Dermis microvascular lymphatic vessel endothelial cell (primary cell): ENCODE results near the gene CRABP1. TPM values are rescaled to one million over a fixed set of nuclear protein-coding genes. Genes with fewer than 3 reads are reported as not detected.
A peak's percentile ranks its signal among the peaks of the same experiment; 100 is the strongest.

Experiments used
- DNase-seq, 2 donors: peaks; one replicate each; pipeline versions ENCODE4 v3.0.0 to v3.0.0-alpha.2; 2010; ENCODE audit warnings: low read depth in 2 of 2
- total RNA-seq: library from RNA; depleted of rRNA; stranded (reverse); fragments of >200 nt; gene quantifications from 2 replicates; pipeline ENCODE4 v1.2.1, GENCODE V29; 2014

CRABP1 gene
- total RNA-seq, 1 donor from 2014 or later, result not detected

GRCh38 chr15:78345396-78346125 lies 5.4 kb downstream of the CRABP1 start:
- DNase-seq, result no peak

- DNase-seq, result peak in 1 of 2 donors; percentile 46
Measured at GRCh38 chr15:78347586-78348543, 7.7 kb downstream of the CRABP1 start.

DNA sequence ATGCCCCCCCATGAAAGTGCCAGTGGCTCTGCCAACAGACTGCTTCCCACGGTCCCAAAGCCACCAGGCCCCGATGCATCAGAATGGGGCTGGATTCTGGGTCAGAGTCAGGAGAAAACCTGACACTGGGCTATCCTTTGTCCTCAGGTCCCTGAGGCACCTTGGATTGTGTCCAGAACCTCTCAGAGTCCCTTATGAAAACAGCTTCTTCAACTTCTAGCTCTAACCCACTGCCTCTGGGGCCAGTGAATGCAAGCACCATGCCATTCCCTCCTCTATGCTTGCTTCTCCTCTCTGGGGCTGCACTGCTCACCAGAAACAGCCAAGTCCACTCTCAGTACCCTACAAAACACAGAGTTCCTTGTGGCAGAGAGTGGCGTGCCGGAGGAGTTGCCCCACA lies 9.9 kb downstream of the CRABP1 start:
- no peak for DNase-seq

- DNase-seq, result no peak
Measured at GRCh38 chr15:78351539-78351938, 11.4 kb downstream of the CRABP1 start.

GRCh38 chr15:78353093-78353492 lies 12.9 kb downstream of the CRABP1 start:
- DNase-seq, result no peak

DNA sequence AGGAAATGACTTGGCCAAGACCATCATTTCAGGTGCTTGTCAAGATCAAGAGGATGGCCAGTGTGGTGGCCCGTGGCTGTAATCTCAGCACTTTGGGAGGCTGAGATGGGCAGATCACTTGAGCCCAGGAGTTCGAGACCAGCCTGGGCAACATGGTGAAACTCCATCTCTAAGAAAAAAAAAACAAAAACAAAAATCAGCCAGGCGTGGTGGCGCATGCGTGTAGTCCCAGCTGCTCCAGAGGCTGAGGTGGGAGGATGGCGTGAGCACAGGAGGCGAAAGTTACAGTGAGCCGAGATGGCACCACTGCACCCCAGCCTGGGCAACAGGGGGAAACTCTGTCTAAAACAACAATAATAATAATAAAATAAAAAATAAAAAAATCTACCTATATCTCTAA lies 15.0 kb downstream of the CRABP1 start:
- no peak for DNase-seq

GRCh38 chr15:78358102-78358870 lies 18.1 kb downstream of the CRABP1 start:
- no peak for DNase-seq

- DNase-seq, result no peak
Measured at GRCh38 chr15:78359041-78359808, 19.1 kb downstream of the CRABP1 start.

- DNase-seq, result no peak
Measured at GRCh38 chr15:78360367-78360801, 20.2 kb downstream of the CRABP1 start.

GRCh38 chr15:78360958-78361718 lies 21.0 kb downstream of the CRABP1 start:
- no peak for DNase-seq

GRCh38 chr15:78361771-78362506 lies 21.8 kb downstream of the CRABP1 start:
- no peak for DNase-seq

GRCh38 chr15:78362716-78363380 lies 22.7 kb downstream of the CRABP1 start:
- no peak for DNase-seq

DNA sequence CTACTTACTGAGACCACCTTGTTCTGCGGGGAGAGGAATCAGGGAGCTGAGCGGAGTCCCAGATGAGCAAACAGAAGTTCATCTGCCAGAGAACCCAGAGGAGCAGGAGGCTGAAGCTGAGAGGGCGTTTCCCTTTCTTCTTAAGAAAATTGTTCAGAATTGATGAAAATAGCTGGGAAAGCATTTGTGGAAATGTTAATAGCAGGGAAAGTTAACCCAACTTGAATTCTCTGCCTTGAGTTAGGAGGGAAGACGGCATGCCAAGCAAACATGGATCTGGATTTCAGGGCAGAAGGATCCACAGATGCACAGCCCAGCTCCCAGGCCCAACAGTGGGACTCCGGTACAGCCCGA lies 23.2 kb downstream of the CRABP1 start:
- DNase-seq, result no peak

- no peak for DNase-seq
Measured at GRCh38 chr15:78364233-78364632, 24.1 kb downstream of the CRABP1 start.

DNA sequence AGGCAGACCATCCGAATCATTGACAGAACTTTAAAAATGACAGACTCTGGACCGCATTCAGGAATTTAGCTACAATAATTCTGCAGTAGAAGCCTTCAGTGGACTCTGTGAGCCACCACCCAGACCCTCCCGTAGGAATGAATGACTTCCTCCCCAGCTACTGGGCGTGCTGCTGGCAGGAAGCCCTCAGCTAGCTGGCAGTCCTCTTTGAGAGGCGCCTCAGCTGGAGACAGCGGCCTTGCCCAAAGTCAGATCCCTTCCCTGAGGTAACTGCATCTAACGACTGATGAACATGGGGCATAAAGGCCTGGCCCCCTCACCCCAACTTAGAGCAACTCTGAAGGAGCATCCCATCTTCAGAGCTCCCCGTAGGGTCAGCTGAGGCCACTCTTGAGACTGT lies 25.8 kb downstream of the CRABP1 start:
- peak in 1 of 2 donors; percentile 10 for DNase-seq

GRCh38 chr15:78366342-78366741 lies 26.2 kb downstream of the CRABP1 start:
- no peak for DNase-seq

GRCh38 chr15:78368651-78369050 lies 28.5 kb downstream of the CRABP1 start:
- DNase-seq, result no peak

DNA sequence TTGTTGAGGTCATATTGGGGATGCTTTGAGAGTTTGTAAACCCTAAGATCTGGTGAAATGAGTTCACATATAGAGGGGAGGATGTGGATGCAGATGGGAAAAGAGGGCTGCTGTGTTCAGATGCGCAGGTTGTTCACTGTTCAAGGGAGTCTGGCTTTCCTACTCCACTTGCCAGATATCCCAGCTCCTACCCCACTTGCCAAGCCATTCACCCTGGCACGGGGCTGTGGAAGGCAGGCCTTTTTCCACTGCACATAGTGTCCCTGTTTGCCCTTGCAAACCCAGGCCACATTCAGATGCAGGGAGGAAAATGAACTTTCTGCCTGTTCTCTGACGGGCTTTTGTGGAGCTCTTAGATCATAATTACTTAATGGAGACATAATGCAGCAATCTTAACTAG lies 29.0 kb downstream of the CRABP1 start:
- no peak for DNase-seq

DNA sequence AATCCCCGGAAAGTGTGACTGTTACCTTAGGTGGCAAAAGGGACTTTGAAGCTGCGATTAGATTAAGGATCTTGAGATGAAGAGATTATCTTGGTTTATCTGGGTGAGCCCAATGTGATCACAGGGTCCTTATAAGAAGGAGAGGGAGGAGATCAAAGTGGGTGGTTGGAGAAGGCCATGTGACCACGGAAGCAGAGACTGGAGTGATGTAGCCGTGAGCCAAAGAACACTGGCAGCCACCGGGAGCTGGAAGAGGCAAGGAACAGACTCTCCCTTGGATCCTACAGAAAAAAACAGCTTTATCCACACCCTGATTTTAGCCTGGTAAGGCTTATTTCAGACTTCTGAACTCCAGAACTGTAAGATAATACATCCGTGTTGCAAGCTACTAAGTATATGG lies 29.9 kb downstream of the CRABP1 start:
- DNase-seq, result no peak
